H9 (cell line): ENCODE data around the gene PCDH17. TPM values are rescaled to one million over a fixed set of nuclear protein-coding genes. Genes with fewer than 3 reads are reported as not detected.

Experiments used
- DNase-seq: peaks from one replicate; pipeline ENCODE4 v3.0.0-alpha.2; 2017
- H2AFZ ChIP-seq: one replicate; pipeline ENCODE4 v1.6.1; 2013; ENCODE audit warnings: mild to moderate bottlenecking, low read length, control low read depth, moderate library complexity
- H2AK5ac ChIP-seq: 2 replicates; pipeline ENCODE4 v1.6.1; 2013; ENCODE audit warnings: low read length, control low read depth, mixed read lengths; ENCODE audit not compliant: insufficient read length
- H2BK120ac ChIP-seq: one replicate; pipeline ENCODE4 v1.6.1; 2013; ENCODE audit warnings: low read depth, mild to moderate bottlenecking, low read length, control low read depth, inconsistent platforms; ENCODE audit not compliant: poor library complexity, severe bottlenecking
- H2BK12ac ChIP-seq: 2 replicates; pipeline ENCODE4 v1.6.1; 2013; ENCODE audit warnings: low read length, control low read depth, mixed read lengths, low read depth; ENCODE audit not compliant: insufficient read length
- H2BK15ac ChIP-seq: 2 replicates; pipeline ENCODE4 v1.6.1; 2013; ENCODE audit warnings: low read depth, low read length, control low read depth
- H2BK20ac ChIP-seq: one replicate; pipeline ENCODE4 v1.6.1; 2013; ENCODE audit warnings: low read depth, mild to moderate bottlenecking, low read length, control low read depth, inconsistent platforms; ENCODE audit not compliant: poor library complexity, severe bottlenecking
- H2BK5ac ChIP-seq: 2 replicates; pipeline ENCODE4 v1.6.1; 2013; ENCODE audit warnings: low read length, control low read depth, mixed read lengths; ENCODE audit not compliant: insufficient read length
- H3K14ac ChIP-seq: 2 replicates; pipeline ENCODE4 v1.6.1; 2013; ENCODE audit warnings: low read length, control low read depth; ENCODE audit not compliant: insufficient read depth
- H3K18ac ChIP-seq: 2 replicates; pipeline ENCODE4 v1.6.1; 2013; ENCODE audit warnings: low read depth, mild to moderate bottlenecking, mixed read lengths, low read length, control low read depth; ENCODE audit not compliant: insufficient read length
- H3K23ac ChIP-seq: 2 replicates; pipeline ENCODE4 v1.6.1; 2013; ENCODE audit warnings: low read length, control low read depth, mixed read lengths, low read depth; ENCODE audit not compliant: insufficient read length
- H3K23me2 ChIP-seq: 2 replicates; pipeline ENCODE4 v1.6.1; 2013; ENCODE audit warnings: low read depth, mild to moderate bottlenecking, mixed read lengths, low read length, control low read depth; ENCODE audit not compliant: insufficient read length, poor library complexity, severe bottlenecking
- H3K27ac ChIP-seq: 2 replicates; pipeline ENCODE4 v1.5.1; 2013; ENCODE audit warnings: low read length, control low read depth, mixed read lengths, low read depth; ENCODE audit not compliant: insufficient read length
- H3K27me3 ChIP-seq: 2 replicates; pipeline ENCODE4 v1.6.1; 2013; ENCODE audit warnings: low read length, control low read depth, inconsistent platforms; ENCODE audit not compliant: insufficient read depth
- H3K4ac ChIP-seq: 2 replicates; pipeline ENCODE4 v1.6.1; 2013; ENCODE audit warnings: low read depth, mild to moderate bottlenecking, control low read depth, inconsistent platforms, low read length, moderate library complexity
- H3K4me1 ChIP-seq: 2 replicates; pipeline ENCODE4 v1.6.1; 2013; ENCODE audit warnings: low read length, control low read depth, inconsistent platforms; ENCODE audit not compliant: insufficient read depth
- H3K4me2 ChIP-seq: 2 replicates; pipeline ENCODE4 v1.6.1; 2013; ENCODE audit warnings: low read length, control low read depth, mixed read lengths; ENCODE audit not compliant: insufficient read length, insufficient read depth
- H3K56ac ChIP-seq: 2 replicates; pipeline ENCODE4 v1.6.1; 2013; ENCODE audit warnings: low read depth, mild to moderate bottlenecking, mixed read lengths, low read length, control low read depth; ENCODE audit not compliant: insufficient read length
- H3K79me1 ChIP-seq: 2 replicates; pipeline ENCODE4 v1.6.1; 2013; ENCODE audit warnings: low read depth, mild to moderate bottlenecking, moderate library complexity, low read length, control low read depth, inconsistent platforms; ENCODE audit not compliant: insufficient read depth, poor library complexity, severe bottlenecking
- H3K79me2 ChIP-seq: 2 replicates; pipeline ENCODE4 v1.6.1; 2013; ENCODE audit warnings: low read length, control low read depth, inconsistent platforms; ENCODE audit not compliant: insufficient read depth
- H3K9ac ChIP-seq: 2 replicates; pipeline ENCODE4 v1.6.1; 2013; ENCODE audit warnings: low read length, control low read depth, mixed read lengths; ENCODE audit not compliant: insufficient read length; ENCODE audit errors: extremely low read depth
- H3K9me3 ChIP-seq: one replicate; pipeline ENCODE4 v1.6.1; 2013; ENCODE audit warnings: low read depth, low read length, inconsistent platforms; ENCODE audit not compliant: control insufficient read depth
- H3T11ph ChIP-seq: one replicate; pipeline ENCODE4 v1.6.1; 2013; ENCODE audit warnings: mild to moderate bottlenecking, low read length, control low read depth, inconsistent platforms
- H4K20me1 ChIP-seq: one replicate; pipeline ENCODE4 v1.6.1; 2013; ENCODE audit not compliant: control insufficient read depth, insufficient read length, insufficient read depth
- H4K5ac ChIP-seq: 2 replicates; pipeline ENCODE4 v1.6.1; 2013; ENCODE audit warnings: low read depth, mild to moderate bottlenecking, mixed read lengths, low read length, control low read depth; ENCODE audit not compliant: insufficient read length
- H4K8ac ChIP-seq: replicated peaks from 2 replicates; pipeline ENCODE4 v1.6.1; 2013; ENCODE audit warnings: low read length, control low read depth, mixed read lengths, low read depth; ENCODE audit not compliant: insufficient read length
- H4K91ac ChIP-seq: 2 replicates; pipeline ENCODE4 v1.6.1; 2013; ENCODE audit warnings: low read depth, mild to moderate bottlenecking, moderate library complexity, mixed read lengths, low read length, control low read depth; ENCODE audit not compliant: insufficient read length
- H3K27ac Mint-ChIP-seq, 3 experiments: 2 replicates in 2 of 3; 3 replicates in 1 of 3; pipeline ENCODE4 v1.8.0; 2020 to 2021; ENCODE audit warnings: mixed read lengths in 3 of 3, mild to moderate bottlenecking in 1 of 3, moderate library complexity in 1 of 3
- H3K27me3 Mint-ChIP-seq: 2 replicates; pipeline ENCODE4 v1.8.0; 2021; ENCODE audit warnings: low read depth, mild to moderate bottlenecking, moderate library complexity, mixed read lengths
- H3K36me3 Mint-ChIP-seq, 3 experiments: 2 replicates in 2 of 3; 3 replicates in 1 of 3; pipeline ENCODE4 v1.8.0; 2020 to 2021; ENCODE audit warnings: low read depth in 3 of 3, mixed read lengths in 3 of 3; ENCODE audit not compliant: insufficient read depth in 1 of 3
- H3K4me1 Mint-ChIP-seq, 2 experiments: 2 replicates each; pipeline ENCODE4 v1.8.0; 2020; ENCODE audit warnings: mixed read lengths in 2 of 2
- H3K4me3 Mint-ChIP-seq, 2 experiments: 2 replicates in 1 of 2; 3 replicates in 1 of 2; pipeline ENCODE4 v1.8.0; 2020 to 2021; ENCODE audit warnings: mild to moderate bottlenecking in 2 of 2, mixed read lengths in 2 of 2, moderate library complexity in 1 of 2
- H3K9me3 Mint-ChIP-seq, 2 experiments: 2 replicates in 1 of 2; 3 replicates in 1 of 2; pipeline ENCODE4 v1.8.0; 2020; ENCODE audit warnings: mild to moderate bottlenecking in 2 of 2, mixed read lengths in 2 of 2, moderate library complexity in 1 of 2
- WGBS: extraction: QIAGEN DNeasy Blood & Tissue Kit; methylation state at CpG from one replicate; pipeline ENCODE4 v1.1.7; 2013; ENCODE audit warnings: missing lambda C conversion rate, low lambda C conversion rate, mixed read lengths; ENCODE audit not compliant: insufficient read length; ENCODE audit errors: extremely low coverage; 5-methylcytosine and 5-hydroxymethylcytosine counted together
- total RNA-seq: library from RNA; stranded (reverse); gene quantifications from 2 replicates; pipeline ENCODE4 v1.2.1, GENCODE V29; 2021
- TF ChIP-seq, protein P1 (sequence below): fragments of 200-600 bp; sonication (generic); conservative IDR thresholded peaks from 3 replicates; pipeline ENCODE4 v1.8.0; 2021; ENCODE audit warnings: antibody characterized with exemption, mild to moderate bottlenecking

The PCDH17 gene
- total RNA-seq, 1 experiment from 2014 or later = 0.52 TPM

GRCh38 chr13:57726981-57727380, 95.4 kb downstream of the PCDH17 start:
- Histone ChIP-seq H3K79me2 (no peaks in the 10 kb centered on the region), H2BK20ac (no peak overlapping the region), H3K27ac (no peak overlapping the region), H3K56ac (no peak overlapping the region), H3K4me2 (no peak overlapping the region), H3K4me1 (0 out of 2 replicates have a peak, but pooled peaks cover 2% of the 10 kb centered on the region), H4K8ac (no peak overlapping the region), H2AFZ (no peak overlapping the region), H3K9me3 (no peaks in the 10 kb centered on the region), H2AK5ac (no peak overlapping the region), H3K23ac (no peak overlapping the region), H3K18ac (no peak overlapping the region), H2BK5ac (no peak overlapping the region), H2BK15ac (no peak overlapping the region), H3K27me3 (no peaks in the 10 kb centered on the region), H3K9ac (no peak overlapping the region), H2BK120ac (no peak overlapping the region), H4K91ac (no peak overlapping the region), H4K20me1 (no peaks in the 10 kb centered on the region), H3K14ac (no peak overlapping the region), H3K79me1 (no peaks in the 10 kb centered on the region), H3K4ac (no peak overlapping the region), H2BK12ac (no peak overlapping the region), H3K23me2 (no peaks in the 10 kb centered on the region), H4K5ac (no peak overlapping the region), H3T11ph (peak overlapping the region; percentile 53)
- WGBS = no CpG with 5 or more reads among the region's 1 CpG
- no peak overlapping the region for H3K4me3 Mint-ChIP-seq
- no peak overlapping the region for H3K27ac Mint-ChIP-seq
- H3K36me3 Mint-ChIP-seq = no peaks in the 10 kb centered on the region
- no peak for DNase-seq
- H3K9me3 Mint-ChIP-seq = no peaks in the 10 kb centered on the region
- H3K4me1 Mint-ChIP-seq = peaks cover 16 to 24% of the 10 kb centered on the region in 2 experiments
- TF ChIP-seq, protein P1, sequence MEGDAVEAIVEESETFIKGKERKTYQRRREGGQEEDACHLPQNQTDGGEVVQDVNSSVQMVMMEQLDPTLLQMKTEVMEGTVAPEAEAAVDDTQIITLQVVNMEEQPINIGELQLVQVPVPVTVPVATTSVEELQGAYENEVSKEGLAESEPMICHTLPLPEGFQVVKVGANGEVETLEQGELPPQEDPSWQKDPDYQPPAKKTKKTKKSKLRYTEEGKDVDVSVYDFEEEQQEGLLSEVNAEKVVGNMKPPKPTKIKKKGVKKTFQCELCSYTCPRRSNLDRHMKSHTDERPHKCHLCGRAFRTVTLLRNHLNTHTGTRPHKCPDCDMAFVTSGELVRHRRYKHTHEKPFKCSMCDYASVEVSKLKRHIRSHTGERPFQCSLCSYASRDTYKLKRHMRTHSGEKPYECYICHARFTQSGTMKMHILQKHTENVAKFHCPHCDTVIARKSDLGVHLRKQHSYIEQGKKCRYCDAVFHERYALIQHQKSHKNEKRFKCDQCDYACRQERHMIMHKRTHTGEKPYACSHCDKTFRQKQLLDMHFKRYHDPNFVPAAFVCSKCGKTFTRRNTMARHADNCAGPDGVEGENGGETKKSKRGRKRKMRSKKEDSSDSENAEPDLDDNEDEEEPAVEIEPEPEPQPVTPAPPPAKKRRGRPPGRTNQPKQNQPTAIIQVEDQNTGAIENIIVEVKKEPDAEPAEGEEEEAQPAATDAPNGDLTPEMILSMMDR = no peak
- peaks cover 1% of the 10 kb centered on the region; the same call in 1 of the 2 replicates for H3K27me3 Mint-ChIP-seq
